H1 (cell line): ENCODE measurements around the gene ATPAF2. TPM values are rescaled to one million over a fixed set of nuclear protein-coding genes. Genes with fewer than 3 reads are reported as not detected.

Experiments used
- CTCF ChIA-PET: fragments of 300-600 bp; sonication (Branson Sonifier 250); formaldehyde crosslinking; loops from one replicate; lab custom pipeline; 2021; ENCODE audit not compliant: partially characterized antibody; lab: Charles Lee
- POLR2A ChIA-PET: fragments of 300-600 bp; sonication (Branson Sonifier 250); formaldehyde crosslinking; loops from one replicate; lab custom pipeline; 2021; ENCODE audit warnings: inconsistent platforms; ENCODE audit not compliant: partially characterized antibody; lab: Charles Lee
- DNase-seq, 2 experiments: peaks; one replicate each; pipeline versions ENCODE4 v3.0.0 to v3.0.0-alpha.2; 2010 to 2022; ENCODE audit warnings: low spot score in 2 of 2, low read depth in 1 of 2, mixed read lengths in 1 of 2
- FAIRE-seq: peaks from 2 replicates; lab custom pipeline; 2011; peaks lifted over from hg19 to GRCh38; lab: Jason Lieb, UNC
- H2AFZ ChIP-seq: 2 replicates; pipeline ENCODE4 v1.8.1; 2012; ENCODE audit warnings: low read length, inconsistent platforms
- H2AK5ac ChIP-seq: 2 replicates; pipeline ENCODE4 v1.6.1; 2013; ENCODE audit warnings: low read depth, low read length
- H2BK120ac ChIP-seq: replicated peaks from 2 replicates; pipeline ENCODE3; 2013; ENCODE audit warnings: low read depth, low read length, inconsistent platforms
- H2BK12ac ChIP-seq: 2 replicates; pipeline ENCODE4 v1.6.1; 2013; ENCODE audit warnings: low read depth, low read length
- H2BK15ac ChIP-seq: 2 replicates; pipeline ENCODE4 v1.6.1; 2013; ENCODE audit warnings: low read length
- H2BK20ac ChIP-seq: 2 replicates; pipeline ENCODE4 v1.6.1; 2013; ENCODE audit warnings: low read length
- H2BK5ac ChIP-seq: 2 replicates; pipeline ENCODE4 v1.6.1; 2013; ENCODE audit warnings: low read depth, low read length
- H3K14ac ChIP-seq: 2 replicates; pipeline ENCODE4 v1.6.1; 2013; ENCODE audit warnings: inconsistent platforms; ENCODE audit not compliant: insufficient read length
- H3K18ac ChIP-seq: 2 replicates; pipeline ENCODE4 v1.6.1; 2013; ENCODE audit warnings: low read length; ENCODE audit errors: extremely low read depth
- H3K23ac ChIP-seq: 2 replicates; pipeline ENCODE4 v1.6.1; 2013; ENCODE audit warnings: inconsistent platforms; ENCODE audit not compliant: insufficient read length
- H3K23me2 ChIP-seq: 2 replicates; pipeline ENCODE4 v1.6.1; 2013; ENCODE audit warnings: low read depth, low read length
- H3K27ac ChIP-seq: 2 replicates; pipeline ENCODE4 v1.6.1; 2011; ENCODE audit warnings: low read depth, low read length, inconsistent platforms
- H3K27me3 ChIP-seq, 4 experiments: replicated peaks in 1 of 4; 1 replicate in 1 of 4; 2 replicates in 3 of 4; pipeline versions ENCODE4 v1.6.1 to v1.8.1; 2011 to 2013; ENCODE audit warnings: low read length in 3 of 4, mild to moderate bottlenecking in 3 of 4, inconsistent platforms in 2 of 4, mixed read lengths in 2 of 4, moderate library complexity in 1 of 4; ENCODE audit not compliant: control insufficient read depth in 3 of 4, insufficient read depth in 3 of 4; ENCODE audit errors: extremely low read depth in 1 of 4
- H3K36me3 ChIP-seq, 4 experiments: 2 replicates each; pipeline versions ENCODE4 v1.6.1 to v1.8.1; 2011 to 2013; ENCODE audit warnings: mild to moderate bottlenecking in 4 of 4, low read length in 3 of 4, moderate library complexity in 2 of 4, control low read depth in 1 of 4, inconsistent platforms in 1 of 4; ENCODE audit not compliant: insufficient read depth in 4 of 4, control insufficient read depth in 2 of 4
- H3K4ac ChIP-seq: replicated peaks from 2 replicates; pipeline ENCODE3; 2013; ENCODE audit warnings: low read length, low read depth, mixed read lengths, inconsistent platforms; ENCODE audit not compliant: insufficient read length
- H3K4me1 ChIP-seq, 4 experiments: replicated peaks in 1 of 4; 1 replicate in 1 of 4; 2 replicates in 3 of 4; pipeline versions ENCODE4 v1.6.1 to v1.8.1; 2011 to 2013; ENCODE audit warnings: low read length in 3 of 4, inconsistent platforms in 2 of 4, mixed read lengths in 1 of 4; ENCODE audit not compliant: insufficient read depth in 4 of 4, control insufficient read depth in 3 of 4
- H3K4me2 ChIP-seq, 2 experiments: 2 replicates each; pipeline versions ENCODE4 v1.6.1 to v1.8.1; 2011 to 2013; ENCODE audit warnings: low read depth in 2 of 2, low read length in 2 of 2, control low read depth in 1 of 2, inconsistent platforms in 1 of 2, mild to moderate bottlenecking in 1 of 2; ENCODE audit not compliant: insufficient read depth in 1 of 2
- H3K4me3 ChIP-seq, 4 experiments: fragments of 200-600, 300-600 bp in 1 of 4; sonication (generic), shearing (Covaris generic), sonication (Bioruptor Twin) in 1 of 4; 2 replicates each; pipeline versions ENCODE4 v1.5.1 to v1.8.1; 2011 to 2016; ENCODE audit warnings: low read length in 4 of 4, low read depth in 3 of 4, control low read depth in 2 of 4, inconsistent platforms in 2 of 4, mild to moderate bottlenecking in 2 of 4, mixed read lengths in 1 of 4, moderate library complexity in 1 of 4; ENCODE audit not compliant: insufficient read depth in 2 of 4; ENCODE audit errors: extremely low read depth in 1 of 4
- H3K56ac ChIP-seq: replicated peaks from 2 replicates; pipeline ENCODE3; 2013; ENCODE audit warnings: low read depth, mild to moderate bottlenecking, mixed read lengths, low read length, inconsistent platforms; ENCODE audit not compliant: insufficient read length
- H3K79me1 ChIP-seq: 2 replicates; pipeline ENCODE4 v1.6.1; 2013; ENCODE audit warnings: low read depth, low read length, control low read depth
- H3K79me2 ChIP-seq, 2 experiments: 2 replicates each; pipeline versions ENCODE4 v1.6.1 to v1.8.1; 2012 to 2013; ENCODE audit warnings: low read length in 2 of 2, mild to moderate bottlenecking in 2 of 2, inconsistent platforms in 1 of 2; ENCODE audit not compliant: insufficient read depth in 2 of 2, control insufficient read depth in 1 of 2
- H3K9ac ChIP-seq, 4 experiments: replicated peaks in 1 of 4; 1 replicate in 1 of 4; 2 replicates in 3 of 4; pipeline versions ENCODE4 v1.6.1 to v1.8.1; 2011 to 2013; ENCODE audit warnings: low read depth in 3 of 4, low read length in 3 of 4, control low read depth in 2 of 4, mild to moderate bottlenecking in 2 of 4, moderate library complexity in 2 of 4, inconsistent platforms in 1 of 4; ENCODE audit errors: extremely low read depth in 1 of 4
- H3K9me3 ChIP-seq, 2 experiments: 2 replicates each; pipeline versions ENCODE4 v1.6.1 to v1.8.1; 2012 to 2013; ENCODE audit warnings: mild to moderate bottlenecking in 2 of 2, moderate library complexity in 2 of 2, control low read depth in 1 of 2, inconsistent platforms in 1 of 2, low read depth in 1 of 2, low read length in 1 of 2, mixed read lengths in 1 of 2; ENCODE audit not compliant: insufficient read depth in 2 of 2
- H4K20me1 ChIP-seq, 2 experiments: replicated peaks in 1 of 2; 2 replicates each; pipeline versions ENCODE3 to v1.8.1; 2011 to 2013; ENCODE audit warnings: inconsistent platforms in 2 of 2, low read length in 2 of 2, mild to moderate bottlenecking in 1 of 2; ENCODE audit not compliant: insufficient read depth in 2 of 2, control insufficient read depth in 1 of 2
- H4K5ac ChIP-seq: 2 replicates; pipeline ENCODE4 v1.6.1; 2013; ENCODE audit warnings: low read length, low read depth, mixed read lengths, inconsistent platforms; ENCODE audit not compliant: insufficient read length
- H4K8ac ChIP-seq: 2 replicates; pipeline ENCODE4 v1.8.0; 2013; ENCODE audit warnings: mild to moderate bottlenecking, moderate library complexity, low read length, inconsistent platforms; ENCODE audit not compliant: insufficient read depth; ENCODE audit errors: extremely low read depth
- H4K91ac ChIP-seq: replicated peaks from 2 replicates; pipeline ENCODE3; 2013; ENCODE audit warnings: low read length, mixed read lengths, inconsistent platforms; ENCODE audit not compliant: insufficient read length
- ASH2L ChIP-seq: fragments of 200-600, 300-600 bp; sonication (generic); IDR thresholded peaks from one replicate; pipeline ENCODE4 v1.7.1; 2017; ENCODE audit warnings: low read length
- EGR1 ChIP-seq: IDR thresholded peaks from 2 replicates; pipeline ENCODE4 v1.6.1; 2011; ENCODE audit warnings: low read depth, low read length, borderline replicate concordance
- JUND ChIP-seq: IDR thresholded peaks from 2 replicates; pipeline ENCODE4 v1.6.1; 2011; ENCODE audit warnings: mild to moderate bottlenecking, improper control_type of control experiment, low read length
- MAFK ChIP-seq: IDR thresholded peaks from 2 replicates; pipeline ENCODE4 v1.6.1; 2012; ENCODE audit warnings: low read depth, mild to moderate bottlenecking, improper control_type of control experiment, low read length
- SP4 ChIP-seq: IDR thresholded peaks from 2 replicates; pipeline ENCODE4 v1.6.1; 2012; ENCODE audit warnings: low read length, inconsistent platforms
- TAF7 ChIP-seq: optimal IDR thresholded peaks from 2 replicates; pipeline ENCODE3; 2011; ENCODE audit warnings: low read depth, mild to moderate bottlenecking, inconsistent platforms, low read length, moderate library complexity, borderline replicate concordance
- WGBS, 2 experiments: shearing (Covaris generic) in 1 of 2; methylation state at CpG; one replicate each; pipeline versions ENCODE4 v1.1.6 to v1.1.7; 2013 to 2015; ENCODE audit warnings: low lambda C conversion rate in 2 of 2, mixed read lengths in 2 of 2, inconsistent platforms in 1 of 2, low coverage in 1 of 2, missing lambda C conversion rate in 1 of 2; ENCODE audit not compliant: insufficient replicate concordance in 2 of 2, insufficient coverage in 1 of 2, insufficient read length in 1 of 2; ENCODE audit errors: extremely low coverage in 1 of 2, missing lambda C conversion rate in 1 of 2; 5-methylcytosine and 5-hydroxymethylcytosine counted together
- polyA plus RNA-seq, 7 experiments: library from polyadenylated mRNA; depleted of rRNA in 3 of 7; stranded (reverse) in 5 of 7; unstranded in 2 of 7; fragments of >200 nt in 5 of 7; fragments of 200-250 nt in 2 of 7; gene quantifications; 1 replicate in 5 of 7; 2 replicates in 1 of 7; 4 replicates in 1 of 7; pipeline versions ENCODE4 v1.2.1 to v1.2.3, GENCODE V29; 2011 to 2013; ENCODE audit warnings: missing spikeins in 2 of 7, mixed read lengths in 2 of 7
- total RNA-seq: library from RNA; stranded (reverse); fragmentation: NEBNext Ultra II Directional; extraction: Animal tissue kit (Norgen Biotek cat#: 25700); gene quantifications from 2 replicates; pipeline ENCODE4 v1.2.1, GENCODE V29; 2021

ATPAF2 gene
- total and polyA plus RNA-seq, 2 of the 8 experiments (the other 6 are each of a cell fraction or from before 2014, with no cell fraction given), result 19.6 to 22.9 TPM

- Histone ChIP-seq H3K9ac (no peak overlapping the region), H4K5ac (no peak overlapping the region), H2AFZ (peak overlapping the region; percentile 41; the same call in 1 of the 2 replicates), H3K4me1 (peaks cover 0 to 5% (median 0%) of the 10 kb centered on the region in 4 experiments; a peak in 4 of 7 replicates), H3K14ac (no peak overlapping the region), H2BK12ac (peak overlapping the region; percentile 39; the same call in 1 of the 2 replicates), H2BK5ac (no peak overlapping the region; the same call in 1 of the 2 replicates), H3K79me1 (no peaks in the 10 kb centered on the region), H3K4me3 (no peak overlapping the region), H2BK15ac (0 out of 2 replicates have a peak overlapping the region, but pooled peaks have one; percentile 81), H3K4ac (no peak overlapping the region), H3K79me2 (no peaks in the 10 kb centered on the region), H3K9me3 (no peaks in the 10 kb centered on the region), H4K91ac (no peak overlapping the region), H3K4me2 (no peak overlapping the region), H3K56ac (no peak overlapping the region), H2AK5ac (no peak overlapping the region), H3K23me2 (no peaks in the 10 kb centered on the region), H3K23ac (no peak overlapping the region), H3K27me3 (no peaks in the 10 kb centered on the region; a peak in 1 of 7 replicates), H2BK20ac (no peak overlapping the region), H3K36me3 (no peaks in the 10 kb centered on the region), H4K8ac (peak overlapping the region; percentile 39; the same call in 1 of the 2 replicates), H3K18ac (no peak overlapping the region; the same call in 1 of the 2 replicates), H4K20me1 (no peaks in the 10 kb centered on the region), H2BK120ac (no peak overlapping the region), H3K27ac (no peak overlapping the region)
- FAIRE-seq (no peak), DNase-seq (no peak)
- WGBS, 2 experiments, result 91% methylated on average over 12 of the region's 12 CpGs; no CpG with 5 or more reads in 1 of the 2 experiments
- POLR2A ChIA-PET, result no interaction called here
- CTCF ChIA-PET, result interaction anchor here (0.6 to 5.4 kb wide), 24 partner anchors 10 to 203 kb away, joined by 3 to 49 read pairs (median 4); no protein-coding TSS in a partner anchor
- TF ChIP-seq JUND (no peak), SP4 (no peak), ASH2L (no peak), TAF7 (no peak), EGR1 (no peak), MAFK (no peak)
Measured at GRCh38 chr17:17993852-17994251, 45.1 kb downstream of the ATPAF2 start.
